HL-60/S4 (cell line): ENCODE data around the gene FERMT2.

Source experiments
- in situ Hi-C: fragments of 300-500 bp; cut with MboI; formaldehyde crosslinking; loops from 2 replicates; pipeline ENCODE4 v1.14.3; 2022; ENCODE audit warnings: low sequenced_read_pairs

FERMT2 gene

GRCh38 chr14:52950898-52951680 is at the start of gene FERMT2:
FERMT2 (minus strand) TSS chr14:52951050; CDS start chr14:52950568, 482 bp downstream.
- in situ Hi-C loops = no loop called here

GRCh38 chr14:52998376-52999015 is 47.6 kb upstream of the FERMT2 start:
- in situ Hi-C loops = no loop called here

DNA sequence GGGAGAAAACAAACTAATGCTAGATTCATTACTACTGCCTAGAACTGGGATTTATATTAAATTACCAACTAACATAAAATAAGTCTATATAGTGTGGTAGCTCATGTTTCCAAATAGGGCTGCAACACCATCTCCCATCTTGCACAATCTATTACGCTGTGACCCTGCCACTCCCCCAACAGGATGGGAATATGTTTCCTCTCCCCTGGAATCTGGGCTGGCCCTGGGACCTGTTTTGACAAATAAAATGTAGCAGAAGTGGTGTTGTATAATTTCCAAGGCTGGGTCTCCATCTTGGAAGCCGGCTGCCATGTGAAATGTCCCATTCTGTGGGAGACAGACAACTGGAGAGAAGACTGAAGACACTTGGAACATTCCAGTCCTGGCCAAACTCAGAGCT is 45.6 kb upstream of the FERMT2 start:
- in situ Hi-C loops = no loop called here

- in situ Hi-C loops = no loop called here
These were observed 45.1 kb upstream of the FERMT2 start for GRCh38 chr14:52995998-52996397.

DNA sequence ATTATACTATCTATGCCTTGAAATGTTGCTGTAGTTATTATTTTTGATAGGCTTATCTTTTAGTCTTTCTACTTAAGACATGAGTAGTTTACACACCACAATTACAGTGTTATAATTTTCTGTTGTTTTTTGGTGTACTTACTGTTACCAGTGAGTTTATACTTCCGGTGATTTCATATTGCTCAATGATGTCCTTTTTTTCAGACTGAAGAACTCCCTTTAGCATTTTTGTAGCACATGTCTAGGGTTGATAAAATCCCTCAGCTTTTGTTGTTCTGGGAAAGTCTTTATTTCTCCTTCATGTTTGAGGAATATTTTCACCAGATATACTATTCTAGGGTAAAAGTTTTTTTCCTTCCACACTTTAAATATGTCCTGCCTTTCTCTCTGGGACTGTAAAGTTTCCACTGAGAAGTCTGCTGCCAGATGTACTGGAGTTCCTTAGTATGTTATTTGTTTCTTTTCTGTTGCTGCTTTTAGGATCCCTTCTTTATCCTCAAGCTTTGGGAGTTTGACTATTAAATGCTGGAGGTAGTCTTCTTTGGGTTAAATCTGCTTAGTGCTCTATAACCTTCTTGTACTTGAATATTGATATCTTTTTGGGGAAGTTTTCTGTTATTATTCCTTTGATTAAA is 41.5 kb upstream of the FERMT2 start:
- in situ Hi-C loops = no loop called here

- in situ Hi-C loops = no loop called here
These were observed 37.3 kb upstream of the FERMT2 start for GRCh38 chr14:52988139-52988538.

- in situ Hi-C loops = no loop called here
These were observed 36.7 kb upstream of the FERMT2 start for GRCh38 chr14:52987514-52987913.

GRCh38 chr14:52987042-52987441 is 36.2 kb upstream of the FERMT2 start:
- in situ Hi-C loops = no loop called here

- in situ Hi-C loops = no loop called here
These were observed 26.9 kb upstream of the FERMT2 start for GRCh38 chr14:52977798-52978197.

DNA sequence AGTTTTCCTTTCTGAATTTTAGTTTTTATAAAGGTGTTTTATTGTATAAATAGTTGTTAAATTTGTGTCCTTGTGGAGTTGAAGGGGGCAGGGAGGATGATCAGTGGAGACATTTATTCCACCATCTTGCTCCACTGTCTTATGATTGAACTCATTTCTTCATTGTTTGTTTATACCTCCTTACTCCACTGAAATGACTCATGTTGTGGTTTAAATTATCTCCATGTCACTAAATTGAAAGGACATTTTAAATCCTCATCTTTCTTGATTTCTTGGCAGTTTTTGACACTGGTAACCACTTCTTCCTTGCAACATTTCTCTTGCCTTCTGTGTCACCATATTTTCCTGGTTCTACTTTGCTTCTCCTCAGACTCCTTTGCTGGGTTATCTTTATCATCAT is 23.6 kb upstream of the FERMT2 start:
- in situ Hi-C loops = no loop called here

GRCh38 chr14:52961060-52961639 is 10.3 kb upstream of the FERMT2 start:
- in situ Hi-C loops = no loop called here

- in situ Hi-C loops = no loop called here
These were observed 9.8 kb upstream of the FERMT2 start for GRCh38 chr14:52960627-52961026.

- in situ Hi-C loops = no loop called here
These were observed 3.7 kb upstream of the FERMT2 start for GRCh38 chr14:52954346-52955214.

DNA sequence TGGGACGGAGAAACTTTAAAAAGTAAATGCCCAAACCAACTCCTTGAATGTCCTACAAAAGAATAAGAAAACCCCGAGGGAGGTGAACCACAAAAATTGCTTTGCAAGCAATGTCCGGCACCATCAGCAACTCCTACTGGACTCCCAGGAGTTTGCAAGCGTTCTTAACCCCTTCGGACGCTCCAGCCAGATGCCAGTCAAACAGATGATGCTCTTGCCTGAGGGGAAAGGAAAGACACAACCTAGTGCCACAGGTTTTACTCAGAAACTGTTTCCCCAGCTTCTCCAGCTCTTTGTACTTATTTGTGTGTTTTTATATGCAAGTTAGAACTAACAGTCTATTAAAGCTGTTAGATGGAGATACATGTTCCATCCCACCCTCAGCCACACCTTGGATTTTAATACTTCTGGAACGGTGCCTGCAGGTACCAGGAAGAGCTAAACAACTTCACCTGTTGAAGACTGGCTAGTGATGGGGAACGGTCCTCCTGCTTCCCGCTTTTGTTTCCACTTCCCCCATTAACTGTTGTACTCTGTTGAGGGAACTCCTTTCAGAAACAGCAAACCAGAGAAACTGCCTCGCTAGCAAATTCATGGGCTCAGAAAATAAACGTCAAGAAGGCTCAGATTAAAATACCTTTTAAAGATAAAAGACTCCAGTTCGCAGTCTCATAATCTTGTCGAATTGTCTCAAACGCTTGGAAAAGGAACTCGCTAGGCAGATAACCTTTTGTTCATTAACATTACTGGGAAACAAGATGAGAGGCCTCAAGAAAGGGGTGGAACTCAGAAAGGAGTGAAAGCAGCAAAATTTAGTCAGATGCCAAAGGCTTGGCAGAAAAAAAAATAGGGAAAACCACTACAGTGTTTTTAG is 1.1 kb upstream of the FERMT2 start:
- in situ Hi-C loops = no loop called here

GRCh38 chr14:52950410-52950897 is 396 bp downstream of the FERMT2 start:
- in situ Hi-C loops = no loop called here

DNA sequence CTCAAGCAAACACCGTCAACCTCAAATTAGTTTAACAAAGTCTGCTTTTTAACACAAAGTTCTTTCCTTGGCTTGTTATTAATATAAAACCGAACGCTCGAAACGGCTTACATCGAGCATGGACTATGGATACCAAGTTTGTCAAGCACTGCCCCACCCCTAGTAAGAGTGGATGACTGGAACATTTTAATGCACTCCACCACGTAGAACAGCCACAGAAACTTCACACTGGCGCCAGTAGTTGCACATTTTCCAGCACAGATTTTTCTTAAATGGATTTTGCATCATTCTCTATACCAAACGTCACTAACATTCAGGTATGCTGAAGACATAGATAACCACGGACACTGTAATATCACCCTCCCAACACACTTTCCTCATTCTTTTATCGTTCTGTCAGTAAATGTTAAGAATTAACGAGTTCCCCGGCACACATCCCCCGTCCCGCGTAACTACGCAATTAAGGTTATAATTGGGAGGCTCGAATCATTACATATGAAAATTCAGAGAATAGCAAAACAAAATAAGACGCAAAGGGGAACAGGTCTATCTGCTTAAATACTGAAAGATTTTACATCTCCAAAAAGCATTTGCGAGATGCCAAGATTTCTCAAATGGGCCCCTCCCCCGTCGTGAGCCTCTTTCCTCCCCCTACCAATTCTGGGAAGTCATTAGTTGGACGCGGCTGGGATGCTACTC is 990 bp downstream of the FERMT2 start:
- in situ Hi-C loops = no loop called here

DNA sequence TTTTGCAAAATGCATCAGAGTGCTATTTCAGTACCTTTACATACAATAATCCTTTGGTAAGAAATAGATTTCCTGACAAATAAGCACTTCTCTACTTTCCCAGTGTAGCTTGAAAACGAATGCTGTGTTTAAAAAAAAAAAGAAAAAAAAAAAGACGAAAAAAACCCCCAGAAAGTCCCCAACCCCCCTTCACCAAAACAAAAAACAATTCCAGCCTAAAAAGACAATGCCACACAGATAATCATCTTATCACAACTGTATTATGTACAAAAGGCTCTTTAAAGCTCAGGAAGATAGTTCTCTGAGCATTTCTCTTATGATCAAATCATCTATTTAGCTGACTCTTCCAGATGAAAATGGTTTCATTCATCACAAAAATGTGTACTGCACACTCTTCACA is 1.6 kb downstream of the FERMT2 start:
- in situ Hi-C loops = no loop called here

DNA sequence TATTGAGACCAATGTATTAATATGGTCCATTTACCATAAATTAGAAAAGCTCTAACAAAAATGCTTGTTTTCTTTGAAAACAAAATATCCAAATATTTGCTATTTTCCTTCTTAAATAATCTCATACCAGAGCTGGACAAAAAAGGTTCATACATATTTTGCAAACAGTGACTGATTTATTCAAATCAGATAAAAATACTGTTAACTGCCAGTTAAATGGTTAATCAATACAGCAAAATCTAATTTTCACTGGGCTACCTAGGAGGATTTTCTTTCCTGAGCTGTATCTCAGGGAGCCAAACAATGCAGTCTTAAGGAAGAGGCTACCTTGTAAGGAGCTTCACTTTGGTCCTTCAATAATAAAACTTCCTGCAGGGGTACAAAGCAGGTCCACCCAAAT is 2.0 kb downstream of the FERMT2 start:
- in situ Hi-C loops = no loop called here

DNA sequence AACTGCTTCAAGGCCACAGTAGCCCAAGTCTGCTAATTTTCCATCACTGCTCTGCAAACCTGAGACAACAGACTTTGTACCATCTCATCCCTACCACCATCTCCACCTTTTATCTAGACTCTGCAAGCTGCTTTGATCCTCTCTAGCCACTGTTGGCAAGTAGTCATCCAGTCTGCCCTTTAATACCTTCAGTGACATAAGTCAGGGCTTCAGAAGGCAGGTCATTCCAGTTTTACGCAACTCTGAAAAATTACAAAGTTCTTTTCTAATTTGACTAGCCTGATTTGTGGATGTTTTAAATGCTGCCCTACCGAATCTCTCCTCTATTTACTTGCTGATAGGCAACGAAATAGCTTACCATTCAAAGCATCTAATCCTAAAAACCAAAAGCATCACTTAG is 2.8 kb downstream of the FERMT2 start:
- in situ Hi-C loops = no loop called here
